Measurements from ENCODE around the gene GATAD2A. TPM values are rescaled to one million over a fixed set of nuclear protein-coding genes. Genes with fewer than 3 reads are reported as not detected.

The GATAD2A gene
- total and polyA plus RNA-seq, 2 of the 8 experiments (the other 6 are each of a cell fraction or from before 2014, with no cell fraction given), result 38.4 to 205 TPM

- no peaks in the 10 kb centered on the region; a peak in 1 of 7 replicates for H3K27me3 ChIP-seq (replicated peaks in 1 of 4; ENCODE audit: control insufficient read depth in 3 of 4, extremely low read depth in 1 of 4, insufficient read depth in 3 of 4, low read length in 3 of 4)
- peak overlapping the region; percentile 14; the same call in 1 of the 2 replicates for H4K8ac ChIP-seq (ENCODE audit: extremely low read depth, insufficient read depth, low read length)
- no peak overlapping the region for H3K23ac ChIP-seq (ENCODE audit: insufficient read length)
- no peak overlapping the region for H3K56ac ChIP-seq (replicated peaks; ENCODE audit: insufficient read length, low read depth, low read length)
- no peak overlapping the region for H3K4ac ChIP-seq (replicated peaks; ENCODE audit: insufficient read length, low read depth, low read length)
- peaks cover 0 to 20% of the 10 kb centered on the region in 2 experiments; a peak in 2 of 4 replicates for H3K79me2 ChIP-seq (ENCODE audit: control insufficient read depth in 1 of 2, insufficient read depth in 2 of 2, low read length in 2 of 2)
- no peak overlapping the region for H3K14ac ChIP-seq (ENCODE audit: insufficient read length)
- 96% methylated on average over 17 of the region's 17 CpGs; no CpG with 5 or more reads in 1 of the 2 experiments for WGBS, 2 experiments (ENCODE audit: extremely low coverage in 1 of 2, insufficient coverage in 1 of 2, insufficient read length in 1 of 2, insufficient replicate concordance in 2 of 2, low coverage in 1 of 2, low lambda C conversion rate in 2 of 2, missing lambda C conversion rate in 1 of 2)
- FAIRE-seq, result no peak
- H3K79me1 ChIP-seq (ENCODE audit: low read depth, low read length), result peaks cover 4% of the 10 kb centered on the region; the same call in 1 of the 2 replicates
- H2BK120ac ChIP-seq (replicated peaks; ENCODE audit: low read depth, low read length), result no peak overlapping the region
- no peak for DNase-seq (ENCODE audit: low read depth in 1 of 2, low spot score in 2 of 2)
- no peak overlapping the region for H2AK5ac ChIP-seq (ENCODE audit: low read depth, low read length)
- no peaks in the 10 kb centered on the region; a peak in 1 of 8 replicates for H3K36me3 ChIP-seq (ENCODE audit: control insufficient read depth in 2 of 4, insufficient read depth in 4 of 4, low read length in 3 of 4)
- H2BK15ac ChIP-seq (ENCODE audit: low read length), result no peak overlapping the region
- no peak overlapping the region for H2BK5ac ChIP-seq (ENCODE audit: low read depth, low read length)
- H4K91ac ChIP-seq (replicated peaks; ENCODE audit: insufficient read length, low read length), result no peak overlapping the region
- CTCF ChIA-PET (ENCODE audit: partially characterized antibody), result interaction anchor here (1.0 to 3.2 kb wide), 4 partner anchors 16 to 147 kb away, joined by 4 to 10 read pairs (median 7); no protein-coding TSS in a partner anchor
- H2BK12ac ChIP-seq (ENCODE audit: low read depth, low read length), result no peak overlapping the region
- H3K4me2 ChIP-seq (ENCODE audit: insufficient read depth in 1 of 2, low read depth in 2 of 2, low read length in 2 of 2), result no peak overlapping the region
- TF ChIP-seq BCL11A (IDR thresholded peaks at IDR 0.05; ENCODE audit: low read depth in 2 of 2, low read length in 2 of 2), result no peak
- TF ChIP-seq RBBP5 (IDR thresholded peaks at IDR 0.05; ENCODE audit: borderline replicate concordance, low read depth, low read length), result no peak
- TF ChIP-seq TEAD4 (IDR thresholded peaks at IDR 0.05; ENCODE audit: low read depth, low read length), result no peak
- TF ChIP-seq GABPA (IDR thresholded peaks at IDR 0.05; ENCODE audit: borderline replicate concordance, insufficient read depth, low read length), result no peak
- no peak for TF ChIP-seq SP1 (IDR thresholded peaks at IDR 0.05; ENCODE audit: low read depth, low read length)
- TF ChIP-seq ASH2L (IDR thresholded peaks at IDR 0.05; ENCODE audit: low read length), result no peak
- TF ChIP-seq SIX5 (IDR thresholded peaks at IDR 0.05; ENCODE audit: low read depth, low read length), result no peak
- no peak for TF ChIP-seq RAD21 (IDR thresholded peaks at IDR 0.05 in 1 of 2, conservative IDR thresholded peaks at IDR 0.05 in 1 of 2; ENCODE audit: low read depth in 2 of 2, low read length in 2 of 2)
- TF ChIP-seq SP2 (IDR thresholded peaks at IDR 0.05; ENCODE audit: low read length), result no peak
- TF ChIP-seq POLR2A (IDR thresholded peaks at IDR 0.05; ENCODE audit: control extremely low read depth in 1 of 2, low read depth in 2 of 2, low read length in 2 of 2), result no peak
- TF ChIP-seq GTF2F1 (IDR thresholded peaks at IDR 0.05; ENCODE audit: borderline replicate concordance, low read depth, low read length), result no peak
- H3K23me2 ChIP-seq (ENCODE audit: low read depth, low read length), result peaks cover 4% of the 10 kb centered on the region; the same call in 1 of the 2 replicates
- H4K5ac ChIP-seq (ENCODE audit: insufficient read length, low read depth, low read length), result no peak overlapping the region
- H3K27ac ChIP-seq (ENCODE audit: low read depth, low read length), result no peak overlapping the region
- H3K4me1 ChIP-seq (replicated peaks in 1 of 4; ENCODE audit: control insufficient read depth in 3 of 4, insufficient read depth in 4 of 4, low read length in 3 of 4), result peaks cover 0 to 2% (median 0%) of the 10 kb centered on the region in 4 experiments; a peak in 1 of 7 replicates
- no peaks in the 10 kb centered on the region for H3K9me3 ChIP-seq (ENCODE audit: insufficient read depth in 2 of 2, low read depth in 1 of 2, low read length in 1 of 2)
- no peaks in the 10 kb centered on the region for H4K20me1 ChIP-seq (replicated peaks in 1 of 2; ENCODE audit: control insufficient read depth in 1 of 2, insufficient read depth in 2 of 2, low read length in 2 of 2)
- POLR2A ChIA-PET (ENCODE audit: partially characterized antibody), result interaction anchor here (0.8 to 2.3 kb wide), 3 partner anchors 9 to 108 kb away, joined by 3 to 7 read pairs (median 4); partner anchors contain the start of gene GATAD2A
- H2BK20ac ChIP-seq (ENCODE audit: low read length), result no peak overlapping the region
- no peak overlapping the region for H2AFZ ChIP-seq (ENCODE audit: low read length)
- no peak overlapping the region for H3K18ac ChIP-seq (ENCODE audit: extremely low read depth, low read length)
- H3K9ac ChIP-seq (replicated peaks in 1 of 4; ENCODE audit: extremely low read depth in 1 of 4, low read depth in 3 of 4, low read length in 3 of 4), result no peak overlapping the region
- no peak overlapping the region for H3K4me3 ChIP-seq (ENCODE audit: extremely low read depth in 1 of 4, insufficient read depth in 2 of 4, low read depth in 3 of 4, low read length in 4 of 4)
Observed at GRCh38 chr19:19513682-19514081, 108.2 kb downstream of the GATAD2A start.

Data from H1 (cell line).